Measurements from ENCODE around the gene ZBP1. TPM values are rescaled to one million over a fixed set of nuclear protein-coding genes. Genes with fewer than 3 reads are reported as not detected.
A peak's percentile ranks its signal among the peaks of the same experiment; 100 is the strongest.

ZBP1 gene
- total RNA-seq, 2 donors from 2014 or later: 0.47 TPM; not detected in 1

DNA sequence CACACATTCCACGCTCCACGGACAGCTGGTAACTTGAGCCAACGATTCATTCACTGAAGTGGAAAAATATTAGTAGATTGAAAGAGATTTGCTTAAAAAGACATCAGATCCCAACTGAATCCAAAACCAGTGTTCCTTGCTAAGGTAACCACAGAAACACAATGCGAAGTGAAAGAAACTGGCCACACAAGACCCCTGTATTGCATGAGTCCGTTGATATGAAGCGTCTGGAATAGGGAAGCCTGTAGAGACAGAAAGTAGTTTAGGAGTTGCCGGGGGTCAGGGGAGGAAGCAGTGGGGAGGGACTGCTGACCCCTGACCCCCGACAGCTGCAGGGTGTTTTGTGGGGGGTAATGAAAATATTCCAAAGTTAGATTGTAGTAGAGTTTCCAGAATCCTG, 49.3 kb downstream of the ZBP1 start:
- no peak for DNase-seq
- intact Hi-C loops (cut with DNase I): no loop called here
- no peak for ATAC-seq

DNA sequence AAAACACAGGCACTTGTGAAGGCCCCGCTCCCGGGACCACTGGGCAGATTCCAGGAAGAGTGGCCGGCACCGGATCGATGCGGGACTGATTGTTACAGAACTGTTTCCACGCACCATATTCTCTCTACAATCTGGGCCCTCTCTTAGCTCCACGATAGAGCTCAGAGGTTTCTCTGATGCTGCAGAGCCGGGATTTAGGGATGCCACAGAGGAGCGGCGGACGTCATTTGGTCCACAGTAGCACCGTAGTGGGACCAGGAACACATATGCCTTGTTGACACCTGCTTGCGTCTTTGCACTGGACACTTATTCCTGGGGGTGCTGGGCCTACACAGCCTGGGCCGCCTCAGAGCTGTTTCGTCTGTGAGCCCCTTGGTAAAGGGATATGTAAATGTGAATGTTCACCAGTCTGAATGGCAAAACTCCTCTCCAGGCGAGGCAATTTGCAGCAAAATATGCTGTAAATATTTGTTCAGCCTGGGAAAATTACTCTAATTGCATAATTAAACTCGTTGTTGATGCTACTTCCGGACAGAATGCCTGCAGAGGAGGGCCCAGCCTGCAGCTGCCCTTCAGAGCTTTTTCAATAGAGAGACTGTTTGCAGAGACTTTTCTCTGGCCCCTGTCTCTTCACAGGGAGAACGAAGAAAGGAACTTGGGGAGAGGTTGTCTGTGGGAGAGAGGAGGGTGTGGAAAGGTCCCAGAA, 49.9 kb downstream of the ZBP1 start:
- DNase-seq (no peak), ATAC-seq (no peak)
- intact Hi-C loops (cut with DNase I): no loop called here

DNA sequence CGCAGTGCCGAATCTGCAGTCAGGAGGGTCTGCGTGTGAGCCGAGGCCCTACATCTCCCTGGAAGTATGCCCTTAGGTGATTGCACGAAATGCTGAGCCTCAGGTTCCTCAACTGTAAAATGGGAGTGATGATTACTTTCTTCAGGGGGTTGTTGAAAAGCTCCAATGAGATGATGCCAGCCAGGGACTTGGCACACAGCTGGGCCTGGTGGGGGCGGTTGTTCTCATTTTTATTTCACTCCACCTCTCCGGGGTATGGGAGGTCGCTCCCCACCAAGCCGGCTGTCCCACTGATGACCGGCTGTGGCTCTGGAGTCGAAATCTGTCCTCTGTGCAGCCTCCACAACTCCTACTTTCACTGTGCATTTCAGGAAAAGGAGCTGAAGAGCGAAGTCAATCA, 51.3 kb downstream of the ZBP1 start:
- ATAC-seq (no peak), DNase-seq (no peak)
- intact Hi-C loops (cut with DNase I): no loop called here

DNA sequence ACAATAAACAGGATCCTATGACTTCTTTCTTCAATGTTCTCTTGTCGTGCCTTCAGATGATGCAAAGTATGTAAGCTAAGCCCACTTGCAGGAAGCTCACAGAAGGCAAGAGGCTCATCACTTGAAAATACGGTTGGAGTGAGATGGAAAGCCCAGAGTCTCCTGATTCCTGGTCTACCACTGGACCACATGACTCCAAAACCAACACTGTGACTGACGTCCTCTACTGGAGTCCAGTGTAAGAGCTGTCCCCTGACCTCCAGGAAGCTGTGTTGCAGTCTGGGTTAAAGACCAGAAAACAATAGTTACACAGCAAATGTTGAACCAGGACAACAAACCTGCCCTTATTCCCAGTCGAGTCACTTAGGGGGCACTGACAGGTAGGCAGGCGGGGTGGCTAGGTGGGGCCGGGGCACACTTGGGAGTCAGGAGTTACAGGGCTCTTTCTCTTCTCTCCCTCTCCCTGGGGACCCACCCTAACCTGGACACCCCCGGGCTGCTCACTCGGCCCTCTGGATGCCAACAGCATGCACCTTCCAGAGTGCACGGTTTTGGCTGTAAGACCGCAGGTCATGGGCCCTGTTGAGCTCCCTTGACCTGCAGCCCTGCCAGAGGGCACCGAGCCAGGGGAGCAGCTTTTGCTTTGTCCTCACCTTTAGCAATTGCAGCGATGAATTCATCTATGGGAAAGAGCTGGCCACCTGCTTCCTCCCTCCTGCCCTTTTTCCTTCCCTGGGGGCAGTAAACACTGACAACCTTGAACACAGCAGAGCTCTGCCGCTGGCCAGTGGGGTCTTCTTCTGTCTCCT, 51.9 kb downstream of the ZBP1 start:
- intact Hi-C loops (cut with DNase I): no loop called here
- ATAC-seq (no peak), DNase-seq (no peak)

DNA sequence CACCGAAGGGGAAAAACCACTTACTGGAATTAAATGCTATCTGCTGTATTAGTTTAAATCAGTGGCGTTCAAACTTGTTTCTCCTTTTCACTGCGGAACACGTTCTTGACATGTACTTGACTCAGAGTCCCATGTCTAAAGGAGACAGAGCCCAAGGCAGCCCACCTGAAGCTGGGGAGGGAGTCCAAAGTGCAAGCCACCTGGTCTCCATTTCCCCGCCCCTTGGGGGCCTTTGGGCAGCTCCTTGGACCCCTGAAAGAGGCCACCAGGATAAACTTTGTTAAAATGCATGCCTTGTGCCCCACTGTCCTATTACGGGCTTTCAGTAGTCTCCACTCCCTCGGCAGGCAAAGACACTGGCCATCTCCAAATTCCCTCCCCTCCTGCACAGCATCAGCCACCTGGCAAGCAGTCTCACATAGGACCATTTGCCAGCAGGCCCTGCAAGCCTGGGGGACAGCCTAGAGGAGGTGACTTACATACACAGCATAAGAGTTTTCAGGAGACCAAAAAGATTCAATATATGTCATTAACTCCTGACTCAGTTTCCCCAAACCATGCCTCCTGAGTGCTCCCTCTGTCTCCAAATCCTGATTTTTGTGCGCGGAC, 52.7 kb downstream of the ZBP1 start:
- intact Hi-C loops (cut with DNase I): no loop called here
- DNase-seq: no peak
- no peak for ATAC-seq

DNA sequence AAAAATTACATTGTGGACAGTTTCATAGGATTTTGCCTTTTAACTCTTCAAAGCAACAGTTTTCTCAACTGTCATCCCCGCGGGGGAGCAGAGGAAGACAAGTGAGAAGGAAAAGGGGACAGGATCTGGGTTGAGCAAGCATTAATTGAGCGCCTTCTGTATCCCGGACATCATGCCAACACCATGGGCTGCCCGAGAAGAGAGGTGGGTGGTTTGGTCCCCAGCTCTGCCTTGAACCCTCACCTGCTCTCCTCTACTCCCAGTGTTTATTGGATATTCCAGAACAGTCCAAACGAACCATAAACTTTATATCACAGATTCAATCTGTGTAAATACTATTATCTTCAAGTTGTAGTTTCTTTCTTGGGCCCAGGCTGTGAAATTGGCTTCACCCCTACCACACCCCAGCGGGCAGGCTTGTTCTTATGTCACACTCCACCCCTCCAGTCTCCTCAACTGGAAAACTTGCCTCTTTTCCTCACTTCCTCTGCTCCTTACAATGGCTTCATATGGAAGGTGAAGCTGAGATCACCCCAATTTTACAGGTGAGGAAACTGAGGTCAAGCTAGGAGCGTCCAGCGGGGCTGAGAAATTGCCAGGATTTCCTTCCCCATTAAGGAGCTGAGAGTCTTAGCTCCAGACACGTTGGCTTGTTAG, 53.3 kb downstream of the ZBP1 start:
- no peak for DNase-seq
- ATAC-seq: no peak
- intact Hi-C loops (cut with DNase I): no loop called here

DNA sequence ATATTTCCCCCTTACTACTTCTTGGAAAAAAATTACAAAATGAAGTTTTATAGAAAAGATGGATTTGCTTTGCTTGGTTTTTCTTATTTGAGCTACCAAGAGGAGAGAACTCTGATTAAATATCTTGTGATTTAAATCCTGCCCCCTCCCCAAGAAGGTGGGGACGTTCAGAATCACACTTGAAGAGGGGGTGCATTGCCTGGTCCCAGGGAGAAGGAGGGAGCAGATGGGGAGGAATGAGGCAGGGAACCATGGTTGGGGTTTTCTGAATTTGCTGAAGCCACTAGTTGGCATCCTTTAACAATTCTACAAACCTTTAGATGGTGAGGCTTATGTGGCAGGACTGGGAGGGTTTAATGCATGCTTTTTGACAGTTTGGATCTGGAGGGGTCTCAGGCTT, 53.8 kb downstream of the ZBP1 start:
- no peak for ATAC-seq
- intact Hi-C loops (cut with DNase I): no loop called here
- no peak for DNase-seq

DNA sequence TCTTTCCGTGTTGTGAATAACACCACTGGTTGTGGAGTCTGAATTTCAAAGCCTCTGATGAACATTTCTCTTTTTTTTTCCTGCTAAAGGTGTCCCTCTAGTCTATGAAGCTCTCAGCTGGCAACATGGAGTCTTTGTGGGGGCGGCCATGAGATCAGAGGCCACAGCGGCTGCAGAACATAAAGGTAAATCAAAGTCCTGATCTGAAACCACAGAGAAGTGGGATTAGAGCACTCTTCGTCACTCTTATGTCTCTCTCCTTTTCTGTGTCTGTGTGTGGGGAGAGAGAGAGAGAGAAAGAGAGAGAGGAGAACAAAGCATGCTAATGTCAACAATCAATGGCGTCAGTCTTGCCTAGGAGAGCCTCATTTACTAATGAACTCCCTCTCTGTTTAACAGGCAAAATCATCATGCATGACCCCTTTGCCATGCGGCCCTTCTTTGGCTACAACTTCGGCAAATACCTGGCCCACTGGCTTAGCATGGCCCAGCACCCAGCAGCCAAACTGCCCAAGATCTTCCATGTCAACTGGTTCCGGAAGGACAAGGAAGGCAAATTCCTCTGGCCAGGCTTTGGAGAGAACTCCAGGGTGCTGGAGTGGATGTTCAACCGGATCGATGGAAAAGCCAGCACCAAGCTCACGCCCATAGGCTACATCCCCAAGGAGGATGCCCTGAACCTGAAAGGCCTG, 55.1 kb downstream of the ZBP1 start:
- intact Hi-C loops (cut with DNase I): no loop called here
- ATAC-seq (no peak), DNase-seq (no peak)

DNA sequence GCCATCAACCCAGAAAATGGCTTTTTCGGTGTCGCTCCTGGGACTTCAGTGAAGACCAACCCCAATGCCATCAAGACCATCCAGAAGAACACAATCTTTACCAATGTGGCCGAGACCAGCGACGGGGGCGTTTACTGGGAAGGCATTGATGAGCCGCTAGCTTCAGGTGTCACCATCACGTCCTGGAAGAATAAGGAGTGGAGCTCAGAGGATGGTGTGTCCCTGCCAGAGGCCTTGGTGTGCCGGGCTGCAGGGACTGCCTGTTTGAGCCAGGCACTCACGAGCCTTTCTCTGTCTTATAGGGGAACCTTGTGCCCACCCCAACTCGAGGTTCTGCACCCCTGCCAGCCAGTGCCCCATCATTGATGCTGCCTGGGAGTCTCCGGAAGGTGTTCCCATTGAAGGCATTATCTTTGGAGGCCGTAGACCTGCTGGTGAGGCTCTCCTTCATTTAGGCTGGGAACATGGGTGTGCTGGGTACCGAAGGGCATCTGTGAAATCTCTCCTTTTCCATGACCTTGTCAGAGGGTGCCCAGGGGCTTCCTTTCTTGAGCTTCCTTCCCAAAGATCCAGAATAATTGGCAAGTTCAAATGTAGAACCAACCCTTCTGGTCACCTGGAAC, 55.9 kb downstream of the ZBP1 start:
- intact Hi-C loops (cut with DNase I): no loop called here

DNA sequence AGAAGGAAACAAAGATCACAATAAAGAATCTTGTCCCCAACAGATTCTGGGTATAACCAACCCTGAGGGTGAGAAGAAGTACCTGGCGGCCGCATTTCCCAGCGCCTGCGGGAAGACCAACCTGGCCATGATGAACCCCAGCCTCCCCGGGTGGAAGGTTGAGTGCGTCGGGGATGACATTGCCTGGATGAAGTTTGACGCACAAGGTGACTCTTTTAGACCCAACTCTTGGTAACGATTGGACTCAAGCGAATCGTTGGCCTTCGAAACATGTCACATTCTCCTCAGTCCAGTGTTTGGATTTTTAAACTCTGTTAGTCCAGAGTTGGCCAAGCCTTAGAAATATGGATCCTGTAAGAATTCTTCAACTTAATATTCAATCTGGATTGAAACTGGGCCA, 56.7 kb downstream of the ZBP1 start:
- no peak for ATAC-seq
- intact Hi-C loops (cut with DNase I): no loop called here
- DNase-seq: no peak

More for the DNA sequence above, 55.9 kb downstream of the ZBP1 start:
- ATAC-seq: no peak
- no peak for DNase-seq

DNA sequence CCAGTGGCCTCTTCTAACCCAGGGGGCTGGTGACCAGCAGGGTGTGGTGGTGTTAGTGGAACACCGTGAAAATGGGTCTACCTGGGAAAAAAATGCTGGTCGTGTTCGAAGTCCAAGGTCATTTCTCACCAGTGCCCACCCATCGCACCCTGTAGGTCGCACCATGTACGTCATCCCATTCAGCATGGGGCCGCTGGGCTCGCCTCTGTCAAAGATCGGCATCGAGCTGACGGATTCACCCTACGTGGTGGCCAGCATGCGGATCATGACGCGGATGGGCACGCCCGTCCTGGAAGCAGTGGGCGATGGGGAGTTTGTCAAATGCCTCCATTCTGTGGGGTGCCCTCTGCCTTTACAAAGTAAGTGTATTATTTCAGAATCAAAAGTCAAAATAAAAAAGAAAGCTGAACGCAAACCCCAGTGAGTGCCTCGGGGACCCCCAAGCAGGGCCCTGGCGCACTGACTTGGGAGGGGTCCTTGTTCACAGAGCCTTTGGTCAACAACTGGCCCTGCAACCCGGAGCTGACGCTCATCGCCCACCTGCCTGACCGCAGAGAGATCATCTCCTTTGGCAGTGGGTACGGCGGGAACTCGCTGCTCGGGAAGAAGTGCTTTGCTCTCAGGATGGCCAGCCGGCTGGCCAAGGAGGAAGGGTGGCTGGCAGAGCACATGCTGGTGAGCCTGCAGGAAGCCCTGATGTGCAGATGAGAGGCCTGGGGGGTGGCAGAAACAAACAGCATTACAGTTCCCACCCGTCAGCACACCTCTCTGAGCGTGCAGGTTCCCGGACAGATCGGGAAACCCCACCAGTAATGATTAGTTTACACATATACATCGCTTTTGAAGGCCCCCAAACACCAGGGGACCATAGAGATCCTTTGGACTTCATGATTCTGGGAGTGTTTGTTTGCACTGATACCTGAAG, 57.4 kb downstream of the ZBP1 start:
- intact Hi-C loops (cut with DNase I): no loop called here
- ATAC-seq (no peak), DNase-seq (no peak)

DNA sequence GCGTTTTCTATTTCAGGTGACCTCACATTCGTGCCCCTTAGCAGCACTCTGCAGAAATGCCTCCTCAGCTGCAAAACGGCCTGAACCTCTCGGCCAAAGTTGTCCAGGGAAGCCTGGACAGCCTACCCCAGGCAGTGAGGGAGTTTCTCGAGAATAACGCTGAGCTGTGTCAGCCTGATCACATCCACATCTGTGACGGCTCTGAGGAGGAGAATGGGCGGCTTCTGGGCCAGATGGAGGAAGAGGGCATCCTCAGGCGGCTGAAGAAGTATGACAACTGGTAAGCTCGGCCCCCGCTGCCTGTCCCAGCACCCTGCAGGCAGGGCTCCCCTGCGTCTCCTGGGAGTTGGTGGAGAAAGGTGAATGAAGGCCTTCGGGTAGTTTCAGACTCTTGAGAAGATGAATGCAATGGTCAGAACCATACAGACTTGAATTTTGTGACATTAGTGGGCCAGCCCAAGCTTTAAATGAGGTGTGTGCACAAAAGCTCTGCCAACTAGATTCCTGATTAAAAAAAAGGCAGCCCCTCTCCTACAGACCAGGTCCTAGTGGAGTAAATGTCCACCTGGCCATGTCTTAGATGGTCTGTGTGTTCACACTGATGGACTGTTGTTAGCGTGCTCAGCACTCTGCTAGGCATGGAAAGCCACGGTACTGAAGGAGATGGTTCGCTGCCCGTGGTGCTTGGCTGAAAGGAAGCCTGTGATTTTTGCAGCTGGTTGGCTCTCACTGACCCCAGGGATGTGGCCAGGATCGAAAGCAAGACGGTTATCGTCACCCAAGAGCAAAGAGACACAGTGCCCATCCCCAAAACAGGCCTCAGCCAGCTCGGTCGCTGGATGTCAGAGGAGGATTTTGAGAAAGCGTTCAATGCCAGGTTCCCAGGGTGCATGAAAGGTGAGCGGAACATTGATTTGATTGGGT, 58.6 kb downstream of the ZBP1 start:
- intact Hi-C loops (cut with DNase I): no loop called here
- ATAC-seq: peak in 1 of 2 donors; percentile 4
- DNase-seq: no peak

DNA sequence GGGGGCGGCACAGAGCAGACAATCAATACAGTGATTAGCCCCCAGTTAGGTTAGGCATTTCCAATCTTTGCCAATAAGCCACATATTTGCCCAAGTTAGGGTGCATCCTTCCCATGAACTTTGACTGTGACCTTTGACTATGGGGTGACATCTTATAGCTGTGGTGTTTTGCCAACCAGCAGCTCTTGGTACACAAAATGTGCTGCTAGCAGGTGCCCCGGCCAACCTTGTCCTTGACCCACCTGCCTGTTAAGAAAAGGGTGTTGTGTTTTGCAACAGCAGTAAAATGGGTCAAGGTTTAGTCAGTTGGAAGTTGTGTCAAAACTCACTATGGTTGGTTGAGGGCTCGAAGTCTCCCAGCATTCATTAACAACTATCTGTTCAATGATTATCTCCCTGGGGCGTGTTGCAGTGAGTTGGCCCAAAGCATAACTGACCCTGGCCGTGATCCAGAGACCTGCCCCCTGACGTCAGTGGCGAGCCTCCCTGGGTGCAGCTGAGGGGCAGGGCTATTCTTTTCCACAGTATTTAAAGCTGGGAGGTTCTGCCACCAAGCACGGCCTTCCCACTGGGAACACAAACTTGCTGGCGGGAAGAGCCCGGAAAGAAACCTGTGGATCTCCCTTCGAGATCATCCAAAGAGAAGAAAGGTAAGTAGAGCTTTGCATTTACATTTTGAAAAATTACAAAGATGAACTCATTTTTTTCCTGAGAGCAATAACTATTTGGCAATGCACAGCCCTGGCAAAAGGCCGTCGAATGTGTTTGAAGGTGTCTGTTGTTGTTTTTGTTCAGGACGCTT, 59.5 kb downstream of the ZBP1 start, which contains the start of gene PCK1:
TSS of gene PCK1 (plus strand) at position 557 of the 802 bp plus-strand sequence. CDS start 302 bp downstream, outside the sequence.
- peak; percentile 68 for DNase-seq
- intact Hi-C loops (cut with DNase I): no loop called here
- peak; percentile 85 to 95 for ATAC-seq

DNA sequence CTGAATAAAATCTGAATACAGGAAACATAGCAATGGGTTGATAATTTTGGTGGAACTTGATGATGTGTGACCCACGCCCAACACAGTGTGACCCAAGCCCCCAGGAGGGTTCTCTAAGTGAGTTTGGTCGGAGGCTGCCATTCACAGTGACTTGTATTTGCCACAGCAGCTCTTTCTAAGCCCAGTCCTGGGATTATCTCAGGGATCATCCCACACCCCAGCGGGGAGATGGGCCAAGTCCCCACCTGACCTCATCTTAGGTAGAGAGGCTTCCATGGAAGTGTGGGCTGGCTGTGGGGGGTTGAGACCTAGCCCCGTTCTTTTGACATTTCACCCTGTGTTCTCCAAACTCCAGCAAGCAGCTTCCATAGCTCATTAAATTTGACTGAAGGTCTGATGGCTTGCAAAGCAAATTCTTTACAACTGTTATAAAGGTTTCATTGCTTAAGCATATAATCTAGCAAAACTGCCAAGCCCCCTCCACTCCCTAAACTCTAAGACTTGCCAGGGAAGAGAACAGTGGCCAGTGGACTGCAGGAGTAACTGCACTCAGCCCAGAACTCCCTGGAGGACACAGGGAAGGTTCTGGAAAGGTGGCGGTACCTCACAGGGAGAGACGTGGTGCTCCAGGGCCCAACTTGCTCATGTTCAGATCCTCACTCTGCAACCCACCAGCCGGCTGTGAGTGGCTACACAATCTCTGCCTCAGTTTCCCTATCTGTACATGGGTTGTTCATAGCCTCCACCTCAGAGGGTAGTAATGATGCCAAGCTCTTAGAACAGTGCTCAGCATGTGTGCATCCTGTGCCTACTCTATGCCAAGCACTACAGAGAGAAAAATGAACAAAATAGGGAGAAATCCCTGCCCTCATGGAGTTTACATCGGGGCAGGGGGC, 60.3 kb downstream of the ZBP1 start:
- intact Hi-C loops (cut with DNase I): no loop called here
- peak in 1 of 2 donors; percentile 74 for ATAC-seq
- no peak for DNase-seq

DNA sequence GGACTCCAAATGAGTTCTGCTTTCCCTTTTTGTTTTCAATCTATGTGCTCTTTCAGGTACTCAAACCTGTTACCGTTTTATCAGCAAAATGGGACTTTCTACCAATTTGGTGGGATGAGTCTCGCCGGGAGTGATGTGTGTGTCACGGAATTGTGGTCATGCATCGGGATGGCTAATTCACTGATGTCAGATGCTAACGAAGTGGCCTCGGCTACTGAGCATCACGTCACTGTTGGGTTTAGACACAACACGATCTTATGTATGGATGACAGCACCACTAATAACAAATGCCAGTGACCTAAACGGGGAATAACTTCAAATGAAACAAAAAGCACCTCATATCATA, 61.0 kb downstream of the ZBP1 start:
- DNase-seq: no peak
- intact Hi-C loops (cut with DNase I): no loop called here
- no peak for ATAC-seq
